HG02610 (cell line): ENCODE data around the gene PDCD5.
"Not testable (repeated sequence)": the region's sequence is repeated elsewhere in the genome, so short reads cannot be mapped to it uniquely, and the experiment has no call there.

Experiments
- ATAC-seq: cut with Tn5 transposase; IDR thresholded peaks from one replicate; pipeline ENCODE4 v1.9.1; 2021; ENCODE audit warnings: mild to moderate bottlenecking, moderate library complexity; ENCODE audit not compliant: unreplicated experiment

The PDCD5 gene

GRCh38 chr19:32576790-32577189 lies 4.2 kb upstream of the PDCD5 start:
- no peak for ATAC-seq

GRCh38 chr19:32580353-32580900 lies 563 bp upstream of the PDCD5 start:
- ATAC-seq: peak; percentile 12

DNA sequence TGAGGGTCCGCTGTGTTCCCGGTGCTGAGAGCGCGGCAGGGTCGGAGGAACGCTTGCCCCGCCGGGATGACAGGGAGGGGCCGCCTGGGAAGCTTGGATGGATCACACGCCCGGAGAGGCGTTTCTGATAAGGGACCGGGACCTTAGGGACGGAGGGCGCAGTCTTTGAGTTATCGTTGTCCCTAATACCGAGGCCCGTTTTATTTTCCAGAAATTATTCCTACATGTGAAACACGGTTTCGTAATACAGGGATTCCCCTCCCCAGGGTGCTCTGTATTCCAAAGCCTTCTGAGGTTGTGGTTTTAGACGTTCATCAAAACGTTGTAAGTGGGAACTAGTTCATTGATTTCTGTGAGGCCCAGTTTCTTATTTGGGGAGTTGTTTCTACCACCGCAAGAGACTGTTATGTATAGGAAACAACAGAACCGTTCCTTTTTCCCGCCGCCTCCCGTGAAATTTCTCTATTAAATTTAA lies 752 bp downstream of the PDCD5 start:
- no peak for ATAC-seq

- not testable (repeated sequence) for ATAC-seq
Observed at GRCh38 chr19:32587747-32588504, 6.9 kb downstream of the PDCD5 start.

DNA sequence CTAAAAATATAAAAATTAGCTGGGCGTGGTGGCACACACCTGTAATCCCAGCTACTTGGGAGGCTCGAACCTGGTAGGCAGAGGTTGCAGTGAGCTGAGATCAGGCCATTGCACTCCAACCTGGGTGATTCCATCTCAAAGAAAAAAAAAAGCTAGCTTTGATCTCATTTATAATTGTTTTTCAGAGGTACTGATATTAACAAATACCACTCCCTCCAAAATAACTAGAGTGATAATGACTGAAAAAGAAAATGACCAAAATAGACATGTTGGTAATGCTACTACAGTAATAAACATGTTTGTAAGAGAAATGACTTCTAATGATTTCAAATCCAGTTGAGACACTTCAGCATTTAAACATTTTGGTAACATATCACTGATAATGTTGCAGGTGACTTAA lies 13.0 kb downstream of the PDCD5 start:
- ATAC-seq: peak; percentile 9

- ATAC-seq: no peak
Observed at GRCh38 chr19:32595491-32595890, 14.5 kb downstream of the PDCD5 start.

- no peak for ATAC-seq
Observed at GRCh38 chr19:32598022-32598421, 17.0 kb downstream of the PDCD5 start.

- no peak for ATAC-seq
Observed at GRCh38 chr19:32599258-32599657, 18.3 kb downstream of the PDCD5 start.

DNA sequence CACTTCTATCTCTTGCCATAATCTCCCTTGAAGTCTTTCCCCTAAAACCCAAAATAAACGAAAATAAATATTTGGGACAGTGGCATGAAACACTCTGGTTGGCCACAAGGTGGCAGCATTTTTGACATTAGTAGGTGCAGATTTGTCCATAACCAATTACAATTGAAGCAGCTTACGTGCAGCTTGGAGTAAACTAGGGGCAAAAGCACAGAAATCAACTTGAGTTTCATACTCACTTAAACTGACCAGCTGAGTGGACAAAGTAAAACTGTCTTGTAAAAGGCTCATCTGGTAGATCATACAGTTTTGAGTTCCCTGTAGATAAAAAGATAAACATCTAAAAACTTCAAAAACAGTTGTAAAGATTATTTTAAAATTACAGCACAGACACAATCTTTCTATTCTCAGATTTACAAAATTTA lies 18.8 kb downstream of the PDCD5 start:
- ATAC-seq: no peak

DNA sequence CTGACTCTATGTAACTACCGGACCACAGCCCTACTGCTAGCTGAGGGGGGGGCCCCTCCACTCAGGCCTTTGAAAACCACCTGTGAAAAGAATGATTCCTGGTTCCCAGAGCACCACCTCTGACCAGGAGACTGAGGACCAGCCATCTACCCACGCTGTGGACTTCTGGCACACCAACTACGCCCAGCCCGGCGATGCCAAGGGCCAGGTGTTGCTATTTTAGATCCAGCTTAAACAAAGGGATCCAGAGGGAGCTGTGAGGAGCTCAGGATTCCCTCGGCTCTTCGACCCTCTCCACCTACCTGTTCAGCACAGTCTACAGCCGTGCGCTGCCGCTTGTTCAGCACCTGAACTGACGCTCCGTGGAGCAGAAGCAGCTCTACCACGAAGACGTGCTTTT lies 23.0 kb downstream of the PDCD5 start:
- no peak for ATAC-seq

DNA sequence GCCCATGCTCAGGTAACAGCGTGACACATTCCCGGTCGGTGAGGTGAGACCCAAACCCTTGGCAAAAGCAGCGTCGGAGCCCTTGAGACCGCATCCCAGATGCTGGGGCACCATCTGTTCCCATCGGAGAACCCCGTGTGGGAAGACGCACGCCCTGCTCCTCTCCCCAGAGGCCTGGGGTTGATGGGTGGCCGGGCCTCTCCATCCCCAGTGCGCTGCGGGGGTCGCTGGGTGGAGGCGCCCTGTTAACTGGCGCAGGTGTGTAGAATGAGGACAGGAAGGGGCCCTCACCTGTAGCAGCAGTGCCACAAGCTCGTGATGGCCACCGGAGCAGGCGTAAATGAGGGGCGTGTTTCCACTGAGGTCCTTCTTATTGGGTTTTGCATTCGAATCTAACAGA lies 24.6 kb downstream of the PDCD5 start:
- no peak for ATAC-seq

DNA sequence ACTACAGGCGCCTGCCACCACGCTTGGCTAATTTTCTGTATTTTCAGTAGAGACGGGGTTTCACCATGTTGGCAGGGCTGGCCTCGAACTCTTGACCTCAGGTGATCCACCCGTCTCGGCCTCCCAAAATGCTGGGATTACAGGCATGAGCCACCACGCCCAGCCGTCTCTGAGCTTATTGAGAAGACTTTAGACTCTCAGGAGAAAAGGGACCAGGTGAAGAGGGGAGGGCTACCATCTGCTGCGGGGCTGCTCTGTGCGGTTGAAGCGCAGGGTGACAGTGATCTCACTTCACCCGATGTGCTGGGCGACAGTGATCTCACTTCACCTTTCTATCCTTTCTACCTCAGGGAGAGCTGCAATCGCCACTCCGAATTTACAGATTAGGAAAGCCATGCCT lies 25.3 kb downstream of the PDCD5 start:
- ATAC-seq: no peak

DNA sequence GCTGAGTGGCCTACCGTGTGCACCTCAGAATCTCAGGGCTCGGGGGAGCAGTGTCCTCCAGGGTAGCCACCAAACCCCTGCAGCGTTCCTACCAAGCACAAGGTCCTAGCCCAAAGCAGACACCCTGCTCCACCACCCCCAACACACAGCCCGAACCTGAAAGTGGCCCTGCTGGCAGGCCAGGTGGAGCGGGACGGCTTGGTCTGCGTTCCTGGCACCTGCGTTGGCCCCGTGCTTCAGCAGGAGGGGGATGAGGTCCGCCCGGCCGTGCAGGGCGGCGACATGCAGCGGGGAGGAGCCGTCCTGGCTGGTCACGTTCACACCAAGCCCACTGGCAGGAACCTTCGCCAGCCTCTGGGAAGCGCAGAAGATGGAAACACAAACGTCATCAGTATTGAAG lies 26.5 kb downstream of the PDCD5 start:
- no peak for ATAC-seq

- no peak for ATAC-seq
Observed at GRCh38 chr19:32611161-32611560, 30.2 kb downstream of the PDCD5 start.

GRCh38 chr19:32613008-32613407 lies 32.0 kb downstream of the PDCD5 start:
- no peak for ATAC-seq

DNA sequence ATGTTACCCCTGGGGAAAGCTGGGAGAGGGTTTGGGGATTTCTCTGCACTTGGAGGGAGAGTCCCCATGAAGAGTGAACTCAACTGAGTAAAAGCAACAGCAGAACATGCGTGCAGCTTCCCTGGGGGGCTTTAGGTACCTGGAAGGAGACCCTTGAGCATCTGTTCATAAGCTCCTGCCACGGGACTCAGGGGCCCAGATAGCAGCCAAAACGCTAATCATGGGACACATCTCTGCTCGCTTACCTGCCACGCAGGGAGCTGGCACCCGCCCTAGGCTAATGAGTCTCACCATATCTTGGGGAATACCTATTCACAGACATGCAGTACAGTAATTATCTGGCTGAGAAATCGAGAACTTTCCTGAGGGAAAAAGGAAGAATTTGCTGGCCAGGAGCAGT lies 33.9 kb downstream of the PDCD5 start:
- ATAC-seq: no peak

GRCh38 chr19:32615569-32615968 lies 34.6 kb downstream of the PDCD5 start:
- ATAC-seq: no peak

DNA sequence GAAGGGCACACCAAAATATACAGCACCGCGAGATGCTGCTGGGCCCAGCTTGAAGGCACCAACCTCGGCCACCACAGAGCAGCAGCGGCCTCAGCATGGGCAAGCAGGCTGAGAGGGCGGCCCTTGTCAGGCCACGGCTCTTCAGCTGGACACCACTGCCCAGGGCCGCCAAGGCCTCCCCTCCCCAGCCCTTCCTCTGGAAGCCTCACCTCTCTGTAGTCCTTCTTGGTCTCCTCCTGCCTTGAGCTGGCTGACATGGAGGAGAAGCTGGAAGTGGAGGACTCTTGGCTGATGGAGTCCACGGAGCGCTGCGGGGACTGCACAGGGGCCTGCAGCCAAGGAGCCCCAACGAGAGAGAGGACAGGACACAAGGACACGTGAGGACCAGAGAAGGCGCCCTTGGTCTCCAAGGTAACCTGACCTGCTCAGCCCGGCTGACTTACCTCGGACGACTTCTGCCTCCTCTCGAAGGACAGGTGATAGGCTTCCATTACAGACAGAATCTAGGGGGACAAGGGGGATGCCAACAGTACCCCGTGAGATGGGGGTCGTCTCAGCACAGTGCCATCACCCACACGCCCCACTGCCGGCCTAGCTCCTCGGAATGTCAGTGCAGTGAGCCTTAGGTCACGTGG lies 38.2 kb downstream of the PDCD5 start:
- no peak for ATAC-seq

DNA sequence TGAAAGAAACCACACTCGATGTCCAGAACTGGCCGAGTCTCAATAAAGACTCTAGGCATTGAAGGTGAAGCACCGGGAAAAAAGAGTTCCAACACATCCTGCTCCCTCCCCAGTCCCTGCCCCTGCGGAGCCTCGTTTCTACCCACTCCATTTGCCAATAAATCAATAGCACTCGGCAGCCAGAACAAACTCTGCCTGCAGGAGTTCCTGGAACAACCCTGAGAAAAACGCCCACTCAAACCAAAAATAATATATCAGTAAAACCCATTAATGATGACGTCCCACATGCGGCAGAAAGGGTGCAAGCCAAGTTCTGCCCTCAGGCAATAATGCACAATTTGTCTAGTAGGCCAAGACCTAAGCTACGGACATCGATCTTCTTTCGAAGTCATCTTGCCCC lies 41.0 kb downstream of the PDCD5 start:
- no peak for ATAC-seq

DNA sequence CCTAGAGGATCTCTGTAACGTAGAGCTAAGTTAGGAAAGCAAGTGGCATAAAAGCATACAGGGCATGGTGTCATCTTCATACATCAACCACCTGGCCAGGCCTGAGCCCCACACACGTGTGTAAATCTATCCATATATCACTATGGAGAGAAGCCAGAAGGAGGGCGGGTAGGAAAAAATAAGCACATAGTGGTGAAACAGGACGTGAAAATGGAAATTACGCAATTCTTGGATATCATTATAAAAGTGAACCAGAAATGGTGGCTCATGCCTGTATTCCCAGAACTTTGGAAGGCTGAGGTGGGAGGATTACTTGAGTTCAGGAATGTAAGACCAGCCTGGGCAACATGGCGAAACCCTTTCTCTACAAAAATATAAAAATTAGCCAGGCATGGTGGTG lies 43.4 kb downstream of the PDCD5 start:
- no peak for ATAC-seq

GRCh38 chr19:32626969-32627368 lies 46.0 kb downstream of the PDCD5 start:
- ATAC-seq: no peak

DNA sequence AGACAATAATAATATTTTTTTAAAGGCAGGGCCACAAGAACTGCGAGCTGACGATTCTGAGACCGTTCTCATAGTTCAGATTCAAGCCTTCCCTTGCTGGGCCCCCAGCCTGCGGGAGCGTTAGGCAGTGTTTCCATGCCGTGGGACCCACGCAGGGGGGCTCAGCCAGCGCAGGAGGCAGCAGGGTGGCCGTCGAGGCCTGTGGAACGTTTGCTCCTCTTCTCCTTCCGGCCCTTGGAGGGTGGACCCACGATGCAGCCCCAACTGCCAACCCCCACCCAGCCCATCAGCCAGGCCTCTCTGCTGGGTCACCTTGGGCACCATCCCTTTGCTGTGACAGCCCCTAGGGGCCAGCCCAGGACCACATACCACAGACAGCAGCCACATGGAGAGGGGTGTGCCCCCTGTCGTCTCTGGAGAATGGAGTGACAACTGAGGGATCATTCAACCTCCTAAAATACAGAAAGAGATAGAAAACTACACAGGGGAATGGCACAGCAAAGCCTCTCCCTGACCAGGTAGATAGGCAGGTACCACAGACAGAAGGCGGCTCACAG lies 46.8 kb downstream of the PDCD5 start:
- no peak for ATAC-seq
